Osteocyte (in vitro differentiated cells): ENCODE measurements around the gene ZNF277. TPM values are rescaled to one million over a fixed set of nuclear protein-coding genes. Genes with fewer than 3 reads are reported as not detected.

Experiments used
- DNase-seq: peaks from one replicate; pipeline ENCODE4 v3.0.0; 2021; ENCODE audit warnings: mixed read lengths; ENCODE audit not compliant: unreplicated experiment; ENCODE audit errors: extremely low spot score
- H3K27ac Mint-ChIP-seq: one replicate; pipeline ENCODE4 v1.8.0; 2021; ENCODE audit warnings: mild to moderate bottlenecking, mixed read lengths; ENCODE audit not compliant: unreplicated experiment
- H3K27me3 Mint-ChIP-seq: one replicate; pipeline ENCODE4 v1.8.0; 2021; ENCODE audit warnings: mixed read lengths; ENCODE audit not compliant: unreplicated experiment
- H3K36me3 Mint-ChIP-seq: one replicate; pipeline ENCODE4 v1.8.0; 2021; ENCODE audit warnings: mixed read lengths; ENCODE audit not compliant: unreplicated experiment
- H3K4me1 Mint-ChIP-seq: one replicate; pipeline ENCODE4 v1.8.0; 2021; ENCODE audit warnings: mixed read lengths; ENCODE audit not compliant: unreplicated experiment
- H3K4me3 Mint-ChIP-seq: one replicate; pipeline ENCODE4 v1.8.0; 2021; ENCODE audit warnings: mild to moderate bottlenecking, moderate library complexity, mixed read lengths; ENCODE audit not compliant: unreplicated experiment
- H3K9me3 Mint-ChIP-seq: one replicate; pipeline ENCODE4 v1.8.0; 2021; ENCODE audit warnings: mixed read lengths; ENCODE audit not compliant: unreplicated experiment
- total RNA-seq: library from RNA; stranded (reverse); gene quantifications from 2 replicates; pipeline ENCODE4 v1.2.1, GENCODE V29; 2021
- TF ChIP-seq, protein P1 (sequence below): fragments of 200-600 bp; sonication (generic); IDR thresholded peaks from 2 replicates; pipeline ENCODE4 v1.5.0; 2021; ENCODE audit warnings: antibody characterized with exemption, mild to moderate bottlenecking, moderate library complexity

Gene ZNF277
- total RNA-seq, 1 donor from 2014 or later = 28.1 TPM

DNA sequence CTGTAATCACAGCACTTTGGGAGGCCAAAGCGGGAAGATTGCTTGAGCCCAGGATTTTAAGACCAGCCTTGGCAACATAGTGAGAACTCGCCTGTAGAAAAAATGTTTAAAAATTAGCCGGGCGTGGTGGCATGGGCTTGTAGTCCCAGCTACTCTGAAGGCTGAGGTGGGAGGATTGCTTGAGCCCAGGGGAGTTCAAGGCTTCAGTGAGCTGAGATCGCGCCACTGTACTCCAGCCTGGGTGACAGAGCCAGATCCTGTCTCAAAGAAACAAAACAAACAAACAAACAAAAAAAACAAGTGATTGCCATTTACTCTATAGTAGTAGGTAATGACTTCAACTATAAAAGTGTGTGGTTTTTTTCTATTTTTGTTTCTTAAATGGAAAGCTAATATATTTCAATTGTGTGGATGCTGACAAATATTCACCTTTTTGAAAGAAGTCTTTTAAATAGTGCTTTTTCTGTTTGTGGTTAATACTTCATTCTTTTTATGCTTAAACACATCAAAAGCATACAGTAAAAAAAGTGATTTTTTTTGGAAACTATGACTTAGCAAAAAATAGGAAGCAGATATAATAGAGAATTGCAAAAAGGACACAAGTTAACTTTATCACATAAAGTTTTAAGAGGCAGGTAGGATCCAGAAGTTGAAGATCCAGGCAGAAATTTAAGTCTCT is 48.4 kb downstream of the ZNF277 start:
- H3K27me3 Mint-ChIP-seq = no peaks in the 10 kb centered on the region

DNA sequence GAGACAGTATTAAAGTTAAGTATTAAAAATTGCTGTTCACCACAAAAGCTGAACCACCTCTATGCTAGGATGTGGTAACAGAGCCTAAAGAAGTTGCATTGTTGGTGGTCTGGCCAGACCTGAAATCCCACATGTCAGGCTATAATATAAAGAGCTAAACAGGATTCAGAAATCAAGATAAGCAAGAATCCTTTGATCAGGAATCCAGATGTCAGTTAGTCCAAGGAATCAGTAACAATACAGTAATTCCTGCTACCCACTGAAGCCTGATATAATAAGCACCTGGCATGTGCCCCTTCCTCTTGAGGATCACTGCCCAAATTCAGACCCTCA is 48.9 kb downstream of the ZNF277 start:
- DNase-seq = no peak
- no peak overlapping the region for H3K4me3 Mint-ChIP-seq

More for the DNA sequence above, 48.4 kb downstream of the ZNF277 start:
- H3K4me3 Mint-ChIP-seq = no peak overlapping the region
- TF ChIP-seq, protein P1, sequence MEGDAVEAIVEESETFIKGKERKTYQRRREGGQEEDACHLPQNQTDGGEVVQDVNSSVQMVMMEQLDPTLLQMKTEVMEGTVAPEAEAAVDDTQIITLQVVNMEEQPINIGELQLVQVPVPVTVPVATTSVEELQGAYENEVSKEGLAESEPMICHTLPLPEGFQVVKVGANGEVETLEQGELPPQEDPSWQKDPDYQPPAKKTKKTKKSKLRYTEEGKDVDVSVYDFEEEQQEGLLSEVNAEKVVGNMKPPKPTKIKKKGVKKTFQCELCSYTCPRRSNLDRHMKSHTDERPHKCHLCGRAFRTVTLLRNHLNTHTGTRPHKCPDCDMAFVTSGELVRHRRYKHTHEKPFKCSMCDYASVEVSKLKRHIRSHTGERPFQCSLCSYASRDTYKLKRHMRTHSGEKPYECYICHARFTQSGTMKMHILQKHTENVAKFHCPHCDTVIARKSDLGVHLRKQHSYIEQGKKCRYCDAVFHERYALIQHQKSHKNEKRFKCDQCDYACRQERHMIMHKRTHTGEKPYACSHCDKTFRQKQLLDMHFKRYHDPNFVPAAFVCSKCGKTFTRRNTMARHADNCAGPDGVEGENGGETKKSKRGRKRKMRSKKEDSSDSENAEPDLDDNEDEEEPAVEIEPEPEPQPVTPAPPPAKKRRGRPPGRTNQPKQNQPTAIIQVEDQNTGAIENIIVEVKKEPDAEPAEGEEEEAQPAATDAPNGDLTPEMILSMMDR = no peak
- H3K27ac Mint-ChIP-seq = no peak overlapping the region
- no peak for DNase-seq
- no peaks in the 10 kb centered on the region for H3K36me3 Mint-ChIP-seq
- H3K4me1 Mint-ChIP-seq = peaks cover 17% of the 10 kb centered on the region
- no peaks in the 10 kb centered on the region for H3K9me3 Mint-ChIP-seq

DNA sequence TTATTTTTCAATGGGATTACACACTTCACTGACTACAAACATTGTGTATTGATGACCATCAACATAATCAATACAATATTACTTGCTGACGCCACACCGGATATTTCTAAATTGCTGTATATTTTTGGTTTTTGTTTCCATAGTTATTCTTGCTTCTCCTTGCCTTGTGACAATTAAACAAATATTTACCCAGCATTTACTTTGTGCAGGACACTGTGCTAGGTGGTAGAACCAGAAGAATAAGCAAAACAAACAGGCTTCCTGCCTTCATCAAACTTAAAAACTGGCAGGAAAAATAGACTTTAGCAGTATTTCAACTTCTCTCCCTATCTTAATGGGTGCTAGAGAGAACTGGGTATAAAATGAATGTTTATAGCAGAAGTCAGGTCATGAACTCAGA is 50.6 kb downstream of the ZNF277 start:
- no peaks in the 10 kb centered on the region for H3K27me3 Mint-ChIP-seq
- H3K36me3 Mint-ChIP-seq = no peaks in the 10 kb centered on the region
- TF ChIP-seq, protein P1 = no peak
- H3K4me3 Mint-ChIP-seq = no peak overlapping the region
- H3K27ac Mint-ChIP-seq = no peak overlapping the region
- DNase-seq = no peak
- no peaks in the 10 kb centered on the region for H3K9me3 Mint-ChIP-seq
- peaks cover 16% of the 10 kb centered on the region for H3K4me1 Mint-ChIP-seq

More for the DNA sequence above, 48.9 kb downstream of the ZNF277 start:
- TF ChIP-seq, protein P1 = no peak
- Mint-ChIP-seq H3K4me1 (peaks cover 17% of the 10 kb centered on the region), H3K27ac (no peak overlapping the region), H3K36me3 (no peaks in the 10 kb centered on the region), H3K9me3 (no peaks in the 10 kb centered on the region), H3K27me3 (no peaks in the 10 kb centered on the region)

DNA sequence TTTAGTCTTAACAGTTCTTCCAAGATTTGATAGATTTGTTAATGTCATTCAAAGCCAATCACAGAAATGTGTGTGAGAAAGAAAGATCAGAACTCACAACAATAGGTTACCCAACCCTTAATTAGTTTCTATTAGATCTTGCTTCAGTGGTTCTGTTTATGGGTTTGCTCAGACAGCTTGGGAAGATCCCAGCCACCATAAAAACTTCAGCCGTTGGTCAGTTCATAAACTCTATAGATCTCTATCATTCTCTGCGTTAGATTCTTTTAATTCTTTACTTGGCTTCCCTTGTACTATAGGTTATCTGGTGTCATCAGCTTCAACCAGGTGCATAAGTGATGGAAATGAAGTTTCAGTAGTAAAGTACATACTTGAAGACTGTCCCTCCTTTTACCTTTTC is 54.4 kb downstream of the ZNF277 start:
- Mint-ChIP-seq H3K27ac (no peak overlapping the region), H3K36me3 (no peaks in the 10 kb centered on the region), H3K4me1 (peaks cover 27% of the 10 kb centered on the region), H3K4me3 (no peak overlapping the region), H3K9me3 (no peaks in the 10 kb centered on the region), H3K27me3 (no peaks in the 10 kb centered on the region)
- TF ChIP-seq, protein P1 = no peak
- no peak for DNase-seq

DNA sequence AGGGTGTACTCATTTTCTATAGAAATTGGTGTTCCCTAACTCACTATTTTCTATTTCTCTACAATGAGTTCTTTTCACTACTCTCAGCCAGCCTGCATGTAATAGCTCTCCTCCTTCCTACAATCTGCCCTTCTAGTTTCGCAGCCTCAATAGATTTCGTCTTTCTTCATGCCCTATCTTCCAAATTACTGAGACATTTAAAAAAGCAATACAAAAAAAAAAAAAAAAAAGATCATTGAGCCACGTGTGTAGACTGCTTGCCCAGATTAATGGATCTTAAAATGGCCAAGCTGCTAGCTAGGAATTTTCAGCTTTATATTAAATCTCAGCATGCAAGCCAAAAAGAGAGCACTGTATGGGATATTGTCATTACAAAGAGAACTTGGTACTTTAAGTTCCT is 55.5 kb downstream of the ZNF277 start:
- no peak overlapping the region for H3K27ac Mint-ChIP-seq
- DNase-seq = no peak
- H3K9me3 Mint-ChIP-seq = no peaks in the 10 kb centered on the region
- peaks cover 34% of the 10 kb centered on the region for H3K4me1 Mint-ChIP-seq
- no peak overlapping the region for H3K4me3 Mint-ChIP-seq
- H3K36me3 Mint-ChIP-seq = no peaks in the 10 kb centered on the region
- TF ChIP-seq, protein P1 = no peak
- no peaks in the 10 kb centered on the region for H3K27me3 Mint-ChIP-seq
